Measurements from ENCODE around the gene HIP1.
A peak's percentile ranks its signal among the peaks of the same experiment; 100 is the strongest.
"Not testable (repeated sequence)": the region's sequence is repeated elsewhere in the genome, so short reads cannot be mapped to it uniquely, and the experiment has no call there.

HIP1 gene

DNA sequence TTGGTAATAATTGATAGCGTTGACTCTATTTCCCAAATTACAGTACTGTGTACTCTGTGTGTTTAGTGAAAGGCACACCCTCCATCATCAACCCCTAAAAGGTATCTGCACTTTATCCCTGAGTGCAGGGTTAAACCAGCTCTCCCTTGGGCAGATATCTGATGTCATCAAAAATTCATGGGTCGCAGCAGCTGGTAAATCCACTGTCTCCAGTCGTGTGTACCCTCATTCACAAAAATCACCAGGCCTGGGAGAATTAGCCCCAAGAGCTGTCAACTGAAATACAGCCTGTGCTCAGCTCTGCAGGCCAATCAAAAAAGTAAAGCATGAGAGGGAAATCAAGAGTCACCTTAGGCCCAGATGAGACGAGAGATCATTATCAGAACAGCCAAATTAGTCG lies 103.7 kb downstream of the HIP1 start:
- H3K27me3 Mint-ChIP-seq, result peaks cover 10% of the 10 kb centered on the region
- no peaks in the 10 kb centered on the region for H3K36me3 Mint-ChIP-seq
- H3K9me3 Mint-ChIP-seq, result no peaks in the 10 kb centered on the region
- no peak overlapping the region for H3K27ac Mint-ChIP-seq
- H3K4me3 Mint-ChIP-seq, result no peak overlapping the region
- peaks cover 9% of the 10 kb centered on the region for H3K4me1 Mint-ChIP-seq
- ATAC-seq, result no peak

DNA sequence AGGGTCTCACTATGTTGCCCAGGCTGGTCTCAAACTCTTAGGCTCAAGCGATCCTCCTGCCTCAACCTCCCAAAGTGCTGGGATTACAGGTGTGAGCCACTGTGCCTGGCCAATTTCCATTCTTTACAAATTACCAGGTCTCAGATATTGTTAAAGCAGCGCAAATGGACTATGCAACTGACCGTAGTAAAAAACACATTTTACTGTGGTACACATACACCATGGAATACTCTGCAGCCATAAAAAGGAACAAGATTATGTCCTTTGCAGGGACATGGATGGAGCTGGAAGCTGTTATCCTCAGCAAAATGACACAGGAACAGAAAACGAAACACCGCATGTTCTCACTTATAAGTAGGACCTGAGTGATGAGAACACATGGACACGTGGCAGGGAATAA lies 106.2 kb downstream of the HIP1 start:
- H3K27ac Mint-ChIP-seq, H3K36me3 Mint-ChIP-seq, H3K27me3 Mint-ChIP-seq: not testable (repeated sequence)

DNA sequence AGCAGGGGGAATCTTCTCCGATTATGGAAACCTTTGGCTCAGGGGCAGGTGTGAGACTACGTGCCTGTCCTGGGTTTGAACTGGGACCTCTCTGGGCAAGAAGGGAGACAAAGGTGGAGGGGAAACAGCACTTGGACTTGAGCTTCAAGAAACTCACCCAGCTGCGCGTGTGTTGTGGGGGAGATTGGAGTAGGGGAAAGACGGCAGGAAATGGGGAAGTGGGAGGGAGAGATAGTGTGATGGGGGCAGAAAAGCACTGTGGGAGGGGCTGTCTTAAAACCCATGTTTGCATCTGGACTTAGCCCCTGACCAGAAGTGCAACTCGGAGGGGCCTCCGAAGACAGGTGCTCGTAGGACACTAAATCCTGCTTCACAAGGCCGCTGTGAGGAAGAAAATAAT lies 107.0 kb downstream of the HIP1 start:
- Mint-ChIP-seq H3K27ac (no peak overlapping the region), H3K4me1 (no peaks in the 10 kb centered on the region)

More for the DNA sequence above, 106.2 kb downstream of the HIP1 start:
- not testable (repeated sequence) for ATAC-seq, H3K9me3 Mint-ChIP-seq, H3K4me1 Mint-ChIP-seq, H3K4me3 Mint-ChIP-seq

DNA sequence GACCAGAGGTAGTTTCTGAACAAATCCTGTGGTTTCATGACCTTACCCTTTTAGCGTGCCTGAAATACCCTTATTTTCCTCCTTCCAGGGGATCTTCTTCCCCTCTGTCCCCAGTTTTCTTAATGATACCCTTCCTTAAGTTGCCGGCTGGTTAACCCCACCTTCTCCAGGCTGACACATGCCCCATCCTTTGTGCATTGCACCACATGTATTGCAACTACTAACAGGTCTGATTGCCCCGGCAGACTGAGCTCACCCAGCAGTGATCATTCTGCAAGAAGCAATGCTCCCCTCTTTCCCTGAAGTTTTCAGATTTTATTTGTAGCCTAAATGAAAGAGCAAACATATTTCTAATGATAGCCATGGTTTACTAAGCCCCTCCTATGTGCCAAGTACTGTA lies 108.2 kb downstream of the HIP1 start:
- Mint-ChIP-seq H3K4me3 (no peak overlapping the region), H3K9me3 (peaks cover 7% of the 10 kb centered on the region), H3K27ac (no peak overlapping the region), H3K36me3 (no peaks in the 10 kb centered on the region), H3K4me1 (no peaks in the 10 kb centered on the region), H3K27me3 (no peaks in the 10 kb centered on the region)
- ATAC-seq, result no peak

More for the DNA sequence above, 107.0 kb downstream of the HIP1 start:
- ATAC-seq, result no peak
- H3K27me3 Mint-ChIP-seq, result no peaks in the 10 kb centered on the region
- no peaks in the 10 kb centered on the region for H3K36me3 Mint-ChIP-seq
- peaks cover 7% of the 10 kb centered on the region for H3K9me3 Mint-ChIP-seq
- H3K4me3 Mint-ChIP-seq, result no peak overlapping the region

DNA sequence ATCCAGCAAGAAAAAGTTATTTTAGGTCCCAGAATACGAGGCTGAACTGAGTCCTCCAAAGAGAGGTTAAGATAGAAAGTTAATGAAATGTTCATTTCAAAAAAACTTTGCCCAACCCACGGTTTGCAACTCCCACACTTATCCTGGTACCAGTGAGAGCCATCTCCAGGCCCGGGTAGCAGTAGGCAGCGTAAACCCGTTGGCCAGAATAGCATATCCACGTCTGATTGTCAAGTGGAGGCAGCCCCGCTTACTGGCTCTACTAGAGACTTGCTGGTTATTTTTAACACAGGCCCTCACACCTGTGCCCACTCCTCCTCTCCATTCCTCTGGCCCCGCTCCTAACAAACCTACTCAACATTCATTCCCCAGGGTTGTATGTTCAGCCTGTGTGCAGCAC lies 109.7 kb downstream of the HIP1 start:
- no peaks in the 10 kb centered on the region for H3K36me3 Mint-ChIP-seq
- no peak for ATAC-seq
- H3K9me3 Mint-ChIP-seq, result peaks cover 10% of the 10 kb centered on the region
- no peaks in the 10 kb centered on the region for H3K27me3 Mint-ChIP-seq
- H3K4me1 Mint-ChIP-seq, result no peaks in the 10 kb centered on the region
- no peak overlapping the region for H3K27ac Mint-ChIP-seq
- no peak overlapping the region for H3K4me3 Mint-ChIP-seq

DNA sequence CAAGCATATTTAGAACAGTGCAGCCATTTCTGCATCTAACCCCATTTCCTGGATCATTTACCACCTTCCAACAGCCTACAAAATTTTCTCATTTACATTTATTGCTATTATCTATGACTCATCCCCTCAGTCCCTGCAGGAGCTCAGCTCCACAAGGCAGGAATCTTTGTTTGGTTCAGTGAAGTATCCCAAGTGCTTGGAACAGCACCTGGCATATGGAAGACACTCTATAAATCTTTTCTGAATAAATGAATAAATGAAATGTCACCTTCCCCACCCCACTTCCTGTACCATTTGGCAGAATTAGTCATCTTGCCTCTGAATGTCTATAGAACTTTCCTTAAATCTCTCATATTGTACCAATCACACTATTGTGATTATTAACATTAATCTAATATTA lies 110.7 kb downstream of the HIP1 start:
- Mint-ChIP-seq H3K27ac (no peak overlapping the region), H3K4me1 (peaks cover 5% of the 10 kb centered on the region), H3K9me3 (peaks cover 10% of the 10 kb centered on the region), H3K27me3 (no peaks in the 10 kb centered on the region), H3K4me3 (no peak overlapping the region), H3K36me3 (no peaks in the 10 kb centered on the region)
- no peak for ATAC-seq

DNA sequence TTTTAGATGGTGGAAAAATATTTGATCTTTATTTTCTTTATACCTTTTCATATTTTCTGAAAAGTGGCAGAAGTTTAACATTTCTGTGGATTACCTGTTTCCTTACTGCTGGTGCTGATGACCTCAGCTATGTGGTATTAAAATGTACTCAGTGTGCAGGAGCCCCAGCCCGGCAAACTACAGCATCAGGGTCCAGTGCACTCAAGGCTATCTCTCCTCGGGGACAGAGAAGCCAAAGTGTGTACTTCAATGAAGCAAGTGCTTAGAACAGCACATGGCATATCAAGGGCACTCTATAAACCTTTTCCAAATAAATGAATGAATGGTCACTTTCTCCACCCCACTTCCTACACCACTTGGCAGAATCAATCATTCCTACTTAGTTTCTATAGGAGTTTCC lies 111.8 kb downstream of the HIP1 start:
- H3K4me1 Mint-ChIP-seq, result peaks cover 7% of the 10 kb centered on the region
- no peak overlapping the region for H3K4me3 Mint-ChIP-seq
- peaks cover 10% of the 10 kb centered on the region for H3K9me3 Mint-ChIP-seq
- ATAC-seq, result no peak
- no peaks in the 10 kb centered on the region for H3K27me3 Mint-ChIP-seq
- H3K27ac Mint-ChIP-seq, result no peak overlapping the region
- H3K36me3 Mint-ChIP-seq, result no peaks in the 10 kb centered on the region

DNA sequence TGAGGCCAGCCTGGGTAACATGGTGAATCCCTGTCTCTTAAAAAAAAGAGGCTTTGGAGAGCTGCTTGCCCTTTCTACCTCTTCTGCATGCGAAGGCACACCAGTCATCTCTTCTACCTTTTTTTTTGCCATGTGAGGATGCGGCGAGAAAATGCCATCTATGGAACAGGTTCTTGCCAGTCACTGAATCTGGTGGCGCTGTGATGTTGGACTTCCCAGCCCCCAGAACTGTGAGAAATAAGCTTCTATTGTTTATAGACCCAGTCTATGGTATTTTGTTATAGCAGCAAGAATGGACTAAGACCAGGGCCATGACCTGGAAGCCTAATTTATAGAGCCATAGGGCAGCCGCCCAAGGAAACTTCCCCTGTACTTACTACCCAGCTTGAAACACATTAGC lies 112.9 kb downstream of the HIP1 start:
- H3K27me3 Mint-ChIP-seq, result no peaks in the 10 kb centered on the region
- H3K4me3 Mint-ChIP-seq, result no peak overlapping the region
- no peak for ATAC-seq
- H3K27ac Mint-ChIP-seq, result no peak overlapping the region
- H3K36me3 Mint-ChIP-seq, result peaks cover 2% of the 10 kb centered on the region
- peaks cover 17% of the 10 kb centered on the region for H3K4me1 Mint-ChIP-seq
- H3K9me3 Mint-ChIP-seq, result peaks cover 13% of the 10 kb centered on the region

DNA sequence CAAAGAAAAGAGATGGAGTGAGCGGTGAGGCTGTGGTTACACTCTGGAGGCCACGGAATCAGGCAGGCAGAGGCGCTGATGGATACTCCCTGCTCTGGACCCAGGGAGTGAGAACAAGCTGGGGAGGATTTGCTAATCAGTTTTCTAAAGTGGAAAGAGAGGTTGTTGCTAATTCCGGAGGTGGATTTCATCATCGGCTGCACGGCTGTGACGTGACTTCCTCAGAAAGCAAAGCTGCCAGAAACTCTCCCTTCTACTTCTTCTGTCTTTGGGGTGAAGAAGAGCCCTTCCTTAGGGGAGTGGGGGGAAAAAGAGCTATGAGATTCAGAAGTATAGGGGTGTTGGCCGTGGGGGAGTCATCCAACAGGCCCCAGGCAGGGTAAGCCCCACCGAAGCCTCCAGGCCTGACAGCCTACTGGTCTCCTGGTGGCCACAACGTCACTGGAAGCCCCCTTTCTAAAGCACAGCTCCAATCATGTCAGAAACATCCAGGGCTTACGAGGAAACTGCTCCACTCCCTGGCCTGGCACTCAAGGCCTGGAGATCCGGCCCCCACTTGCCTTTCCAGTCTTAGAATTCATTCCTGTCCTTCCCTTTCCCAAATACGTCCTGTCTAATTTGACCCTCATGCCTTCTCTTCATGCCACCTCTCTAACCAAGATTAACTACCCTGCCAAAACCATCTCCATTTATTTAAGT lies 114.5 kb downstream of the HIP1 start:
- no peak for ATAC-seq
- Mint-ChIP-seq H3K4me1 (peaks cover 27% of the 10 kb centered on the region), H3K36me3 (peaks cover 4% of the 10 kb centered on the region), H3K4me3 (no peak overlapping the region), H3K9me3 (peaks cover 13% of the 10 kb centered on the region), H3K27me3 (no peaks in the 10 kb centered on the region), H3K27ac (no peak overlapping the region)

DNA sequence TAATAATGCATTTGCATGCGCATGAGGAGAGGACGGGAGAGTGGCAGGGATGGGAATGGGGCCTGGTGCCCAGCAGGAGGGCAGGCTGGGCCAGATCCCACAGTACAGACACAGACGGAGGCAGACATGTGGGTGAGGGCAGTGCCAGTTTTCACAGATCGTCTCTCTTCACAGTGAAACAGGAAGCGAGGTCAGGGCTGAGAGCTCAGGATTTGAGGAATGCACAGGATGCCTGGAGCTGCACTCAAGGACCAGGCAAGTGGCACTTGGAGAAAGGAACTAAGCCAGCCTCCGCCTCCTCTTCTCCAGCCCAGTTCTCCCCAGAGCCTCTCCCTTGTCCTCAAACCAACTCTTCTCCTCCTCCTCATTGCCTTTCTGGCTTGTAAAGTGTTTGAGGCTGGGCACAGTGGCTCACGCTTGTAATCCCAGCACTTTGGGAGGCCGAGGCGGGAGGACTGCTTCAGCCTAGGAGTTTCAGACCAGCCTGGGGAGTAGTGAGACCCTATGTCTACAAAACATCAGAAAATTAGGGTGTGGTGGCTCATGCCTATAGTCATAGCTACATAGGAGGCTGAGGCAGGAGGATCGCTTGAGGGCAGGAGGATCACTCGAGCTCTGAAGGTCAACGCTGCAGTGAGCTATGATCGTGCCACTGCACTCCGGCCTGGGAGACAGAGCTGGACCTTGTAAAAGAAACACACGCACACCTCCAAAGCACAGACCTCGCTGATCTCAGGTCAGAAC lies 115.2 kb downstream of the HIP1 start:
- ATAC-seq, result peak; percentile 37
- Mint-ChIP-seq H3K4me1 (peaks cover 34% of the 10 kb centered on the region), H3K36me3 (peaks cover 4% of the 10 kb centered on the region), H3K4me3 (no peak overlapping the region), H3K27me3 (no peaks in the 10 kb centered on the region), H3K27ac (no peak overlapping the region), H3K9me3 (peaks cover 13% of the 10 kb centered on the region)

DNA sequence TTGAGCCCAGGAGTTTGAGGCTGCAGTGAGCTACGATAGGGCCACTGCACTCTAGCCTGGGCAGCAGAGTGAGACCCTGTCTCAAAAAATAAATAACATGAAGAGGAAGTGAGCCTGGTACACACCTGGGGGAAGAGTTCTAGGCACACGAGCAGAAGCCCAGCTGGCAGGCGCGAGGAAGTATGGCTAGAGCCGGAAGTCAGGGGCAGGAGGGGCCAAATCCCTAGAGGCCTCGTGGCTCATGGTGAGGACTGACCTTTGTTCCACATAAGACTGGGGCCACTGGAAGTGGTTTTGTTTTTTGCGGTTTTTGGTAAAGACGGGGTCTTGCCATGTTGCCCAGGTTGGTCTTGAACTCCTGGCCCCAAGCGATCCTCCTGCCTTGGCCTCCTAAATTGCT lies 117.6 kb downstream of the HIP1 start:
- peak; percentile 49 for ATAC-seq
- Mint-ChIP-seq H3K27ac (peak overlapping the region; percentile 65), H3K4me3 (peak overlapping the region; percentile 38), H3K36me3 (peaks cover 4% of the 10 kb centered on the region), H3K27me3 (no peaks in the 10 kb centered on the region), H3K9me3 (peaks cover 6% of the 10 kb centered on the region), H3K4me1 (peaks cover 52% of the 10 kb centered on the region)

DNA sequence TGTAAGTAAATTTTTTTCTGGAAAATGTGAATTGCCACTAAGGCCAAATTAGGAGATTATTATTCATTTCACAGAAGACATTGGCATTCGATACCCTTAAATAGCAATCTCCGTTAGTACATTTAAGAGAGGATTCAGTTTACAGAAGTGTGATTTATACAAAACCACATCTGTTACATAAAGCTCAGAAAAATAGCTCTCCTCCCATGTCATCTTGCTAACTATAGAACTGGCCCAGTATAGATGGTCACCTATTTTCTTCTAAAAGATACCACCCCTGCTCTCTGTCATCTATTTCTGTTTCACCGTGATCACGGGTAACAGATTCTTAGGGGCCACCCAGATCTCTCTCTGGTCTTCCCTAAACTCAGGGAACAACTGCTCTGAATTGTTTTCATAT lies 119.1 kb downstream of the HIP1 start:
- no peak for ATAC-seq
- H3K4me1 Mint-ChIP-seq, result peaks cover 52% of the 10 kb centered on the region
- no peak overlapping the region for H3K4me3 Mint-ChIP-seq
- no peak overlapping the region for H3K27ac Mint-ChIP-seq
- peaks cover 4% of the 10 kb centered on the region for H3K36me3 Mint-ChIP-seq
- H3K9me3 Mint-ChIP-seq, result peaks cover 3% of the 10 kb centered on the region
- no peaks in the 10 kb centered on the region for H3K27me3 Mint-ChIP-seq

DNA sequence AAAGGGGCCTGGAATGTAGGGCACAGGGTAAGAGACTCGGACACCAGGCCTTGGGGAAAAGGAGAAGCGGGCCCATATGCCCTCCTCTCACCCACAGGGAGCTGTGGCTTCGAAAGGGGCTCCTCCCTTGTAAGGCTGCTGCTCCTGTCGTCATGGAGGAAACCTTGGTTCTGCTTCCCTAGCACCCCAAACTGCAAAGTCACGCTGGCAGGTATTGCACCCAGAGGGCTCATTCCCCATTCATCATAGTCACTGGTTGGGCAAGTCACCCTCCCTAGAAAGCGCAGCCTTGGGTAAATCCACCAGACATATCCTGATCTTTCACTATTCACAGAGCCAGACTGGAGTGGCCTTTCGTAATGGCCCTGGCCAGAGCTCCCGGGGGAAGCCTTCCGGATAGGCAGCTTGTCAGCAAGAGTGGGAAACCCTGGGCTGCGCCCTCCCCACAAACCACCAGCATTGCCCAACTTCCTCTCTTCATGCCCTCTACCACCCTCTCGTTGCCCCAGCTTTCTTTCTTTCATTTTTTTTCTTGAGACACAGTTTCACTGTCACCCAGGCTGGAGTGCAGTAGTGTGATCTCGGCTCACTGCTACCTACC lies 121.0 kb downstream of the HIP1 start:
- Mint-ChIP-seq H3K27ac (peak overlapping the region; percentile 42), H3K36me3 (peaks cover 4% of the 10 kb centered on the region), H3K4me1 (peaks cover 46% of the 10 kb centered on the region), H3K27me3 (no peaks in the 10 kb centered on the region), H3K4me3 (peak overlapping the region; percentile 68), H3K9me3 (peaks cover 3% of the 10 kb centered on the region)
- peak; percentile 81 for ATAC-seq

DNA sequence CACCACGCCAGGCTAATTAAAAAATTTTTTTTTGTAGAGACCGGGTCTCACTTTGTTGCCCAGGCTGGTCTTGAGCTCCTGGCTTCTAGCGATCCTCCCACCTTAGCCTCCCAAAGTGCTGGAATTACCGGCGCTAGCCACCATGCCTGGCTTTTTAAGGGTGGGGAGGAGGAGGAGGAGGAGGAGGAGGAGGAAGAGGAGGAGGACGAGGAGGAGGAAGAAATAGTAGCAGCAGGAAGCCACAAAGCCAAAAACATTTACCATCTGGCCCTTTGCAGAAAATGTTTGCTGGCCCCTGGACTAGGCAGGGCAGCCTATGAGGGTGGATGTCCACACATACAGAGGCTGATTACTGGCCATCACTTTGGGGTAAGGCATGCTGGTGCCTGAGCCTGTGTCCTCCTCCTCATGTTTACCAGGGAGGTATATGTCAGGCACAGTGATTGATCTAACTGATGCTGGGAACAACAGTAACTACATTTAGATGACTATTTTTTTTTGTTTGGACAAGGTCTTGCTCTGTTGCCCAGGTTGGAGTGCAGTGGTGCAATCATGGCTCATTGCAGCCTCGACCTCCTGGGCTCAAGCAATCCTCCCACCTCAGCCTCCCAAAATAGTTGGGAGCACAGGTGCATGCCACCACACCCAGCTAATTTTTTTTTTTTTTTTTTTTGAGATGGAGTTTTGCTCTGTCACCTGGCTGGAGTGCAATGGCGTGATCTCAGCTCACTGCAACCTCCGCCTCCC lies 122.1 kb downstream of the HIP1 start:
- peaks cover 4% of the 10 kb centered on the region for H3K36me3 Mint-ChIP-seq
- H3K4me3 Mint-ChIP-seq, result no peak overlapping the region
- no peak for ATAC-seq
- peaks cover 43% of the 10 kb centered on the region for H3K4me1 Mint-ChIP-seq
- no peak overlapping the region for H3K27ac Mint-ChIP-seq
- H3K27me3 Mint-ChIP-seq, result no peaks in the 10 kb centered on the region
- peaks cover 2% of the 10 kb centered on the region for H3K9me3 Mint-ChIP-seq

DNA sequence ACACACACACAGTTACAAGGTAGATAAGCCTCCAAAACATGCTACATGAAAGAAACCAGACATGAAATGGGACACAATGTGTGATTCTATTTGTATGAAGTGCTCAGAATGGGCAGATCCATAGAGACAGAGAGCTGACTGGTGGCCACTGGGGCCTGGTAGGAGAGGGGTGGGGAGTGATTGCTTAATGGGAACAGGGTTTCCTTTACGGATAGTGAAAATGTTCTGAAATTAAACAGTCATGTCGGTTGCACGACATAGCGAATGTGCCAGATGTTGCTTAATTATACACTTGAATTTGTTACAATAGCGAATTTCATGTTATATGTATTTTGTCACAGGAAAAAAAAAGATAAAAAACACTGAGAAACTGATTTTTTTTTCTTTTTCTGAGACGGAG lies 124.3 kb downstream of the HIP1 start:
- Mint-ChIP-seq H3K9me3 (no peaks in the 10 kb centered on the region), H3K36me3 (no peaks in the 10 kb centered on the region), H3K4me3 (no peak overlapping the region), H3K4me1 (peaks cover 27% of the 10 kb centered on the region), H3K27ac (no peak overlapping the region), H3K27me3 (no peaks in the 10 kb centered on the region)
- ATAC-seq, result no peak

Measured in stimulated activated memory B cell treated with anti-CD40 and anti-IgM and Interleukin-4, amounts not matched to agents 10 μg/mL and 1 μg/mL and 100 μg/mL, for 72 hours (primary cell).